Psoas muscle (tissue), 8 donors: ENCODE measurements around the gene PSEN2. TPM values are rescaled to one million over a fixed set of nuclear protein-coding genes. Genes with fewer than 3 reads are reported as not detected.
A peak's percentile ranks its signal among the peaks of the same experiment; 100 is the strongest.

Source experiments
- ATAC-seq, 4 donors: fragments of 200-7000 bp; cut with Tn5 transposase; one replicate each; pipeline ENCODE4 v1.9.1; 2020; ENCODE audit warnings: moderate library complexity in 3 of 4, mild to moderate bottlenecking in 2 of 4
- DNase-seq, 2 donors: peaks; one replicate each; pipeline ENCODE4 v3.0.0-alpha.2; 2020
- H3K27ac ChIP-seq: fragments of 200-600 bp; one replicate; pipeline ENCODE4 v1.8.0; 2022
- H3K27me3 ChIP-seq, 3 donors: fragments of 200-600 bp in 1 of 3; one replicate each; pipeline versions ENCODE4 v1.6.1 to v1.8.0; 2013 to 2022; ENCODE audit warnings: low read length in 2 of 3, mild to moderate bottlenecking in 2 of 3, moderate library complexity in 1 of 3; ENCODE audit not compliant: insufficient read depth in 3 of 3
- H3K36me3 ChIP-seq, 2 donors: fragments of 200-600 bp in 1 of 2; one replicate each; pipeline versions ENCODE4 v1.6.1 to v1.8.0; 2013 to 2022; ENCODE audit warnings: low read depth in 1 of 2, mild to moderate bottlenecking in 1 of 2, moderate library complexity in 1 of 2; ENCODE audit not compliant: insufficient read depth in 1 of 2
- H3K4me1 ChIP-seq: fragments of 200-600 bp; one replicate; pipeline ENCODE4 v1.8.0; 2022
- H3K4me3 ChIP-seq: fragments of 200-600 bp; one replicate; pipeline ENCODE4 v1.8.0; 2022; ENCODE audit warnings: mild to moderate bottlenecking
- H3K9me3 ChIP-seq: fragments of 200-600 bp; one replicate; pipeline ENCODE4 v1.8.0; 2022
- WGBS, 3 donors: extraction: QIAGEN DNeasy Blood & Tissue Kit; methylation state at CpG; one replicate each; pipeline versions ENCODE4 v1.1.6 to v1.1.7; 2013; 5-methylcytosine and 5-hydroxymethylcytosine counted together
- intact Hi-C, 2 donors: fragments of 100-400 bp; cut with DNase I; formaldehyde crosslinking; loops; one replicate each; pipeline versions ENCODE4 v1.11.0 to v1.14.2; 2022
- polyA plus RNA-seq, 3 donors: library from polyadenylated mRNA; stranded (reverse); fragments of 200-250 nt; gene quantifications; one replicate each; pipeline ENCODE4 v1.2.3, GENCODE V29; 2013
- total RNA-seq, 4 donors: library from RNA; stranded (reverse); fragmentation: NEBNext Ultra II Directional in 2 of 4; extraction: Animal tissue kit (Norgen Biotek cat#: 25700) in 2 of 4; gene quantifications; one replicate each; pipeline versions ENCODE4 v1.2.1 to v1.2.4, GENCODE V29; 2021 to 2023
- TF ChIP-seq, protein P1 (sequence below): fragments of 200-600 bp; IDR thresholded peaks from one replicate; pipeline ENCODE4 v1.8.0; 2022; ENCODE audit warnings: antibody characterized with exemption
- donor health status: healthy with polysubstance abuse.
- donor health status: DM: no; HTN: no; CAD: no; lungs with moderate emphysema.
- donor health status: Bipolar disorder and iron deficiency.
- donor health status: healthy.
- donor health status: DM: yes; HTN: yes; CAD: no.
- donor health status: DM: no; HTN: no; CAD: no.
- donor health status: DM: no; HTN: no; CAD: no.
- donor health status: DM: yes; HTN: yes; CAD: no.

PSEN2 gene
- total and polyA plus RNA-seq, 7 donors, result 15.5 to 31.5 (median 26.9) TPM

DNA sequence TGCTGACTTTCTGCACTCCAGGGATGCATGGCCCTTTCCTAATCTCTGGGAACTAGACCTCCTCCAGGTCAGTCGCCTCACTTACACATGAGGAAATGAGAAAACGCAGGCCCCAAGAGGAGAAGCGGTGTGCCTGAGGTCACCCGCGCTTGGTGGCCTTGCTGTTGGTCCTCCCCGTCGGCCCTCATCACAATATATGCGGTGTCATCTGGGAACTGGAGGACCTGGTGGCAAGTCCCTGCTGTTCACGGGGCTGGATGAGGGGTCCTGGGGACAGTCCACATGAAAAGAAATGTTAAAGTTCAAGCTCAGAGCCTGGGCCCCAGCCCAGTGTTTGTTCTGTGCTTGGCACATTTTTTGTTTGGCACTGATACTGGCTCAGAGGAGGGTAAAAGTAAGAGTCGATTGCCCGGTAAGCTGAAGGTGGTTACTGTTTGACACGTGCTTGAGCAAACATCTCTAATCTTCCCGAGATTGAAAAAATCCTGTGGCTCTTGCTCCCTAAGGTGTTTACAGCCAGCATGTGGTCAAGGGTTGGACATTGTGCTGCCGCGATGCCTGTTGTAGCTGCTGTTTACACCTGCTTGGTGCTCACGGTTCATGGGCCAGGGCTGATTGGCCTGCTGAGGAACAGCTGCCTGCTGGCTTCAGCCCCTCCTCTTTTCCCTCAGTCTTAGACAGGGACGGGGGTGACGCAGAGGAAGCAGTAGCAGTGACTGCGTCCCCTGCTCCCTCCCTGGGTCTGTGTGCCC is 74.9 kb downstream of the PSEN2 start:
- H3K36me3 ChIP-seq, result peaks cover 0 to 18% of the 10 kb centered on the region in 2 donors
- TF ChIP-seq, protein P1, sequence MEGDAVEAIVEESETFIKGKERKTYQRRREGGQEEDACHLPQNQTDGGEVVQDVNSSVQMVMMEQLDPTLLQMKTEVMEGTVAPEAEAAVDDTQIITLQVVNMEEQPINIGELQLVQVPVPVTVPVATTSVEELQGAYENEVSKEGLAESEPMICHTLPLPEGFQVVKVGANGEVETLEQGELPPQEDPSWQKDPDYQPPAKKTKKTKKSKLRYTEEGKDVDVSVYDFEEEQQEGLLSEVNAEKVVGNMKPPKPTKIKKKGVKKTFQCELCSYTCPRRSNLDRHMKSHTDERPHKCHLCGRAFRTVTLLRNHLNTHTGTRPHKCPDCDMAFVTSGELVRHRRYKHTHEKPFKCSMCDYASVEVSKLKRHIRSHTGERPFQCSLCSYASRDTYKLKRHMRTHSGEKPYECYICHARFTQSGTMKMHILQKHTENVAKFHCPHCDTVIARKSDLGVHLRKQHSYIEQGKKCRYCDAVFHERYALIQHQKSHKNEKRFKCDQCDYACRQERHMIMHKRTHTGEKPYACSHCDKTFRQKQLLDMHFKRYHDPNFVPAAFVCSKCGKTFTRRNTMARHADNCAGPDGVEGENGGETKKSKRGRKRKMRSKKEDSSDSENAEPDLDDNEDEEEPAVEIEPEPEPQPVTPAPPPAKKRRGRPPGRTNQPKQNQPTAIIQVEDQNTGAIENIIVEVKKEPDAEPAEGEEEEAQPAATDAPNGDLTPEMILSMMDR, result no peak
- ATAC-seq, result peak; percentile 52 to 75 (median 65)
- H3K4me1 ChIP-seq, result peaks cover 61% of the 10 kb centered on the region
- WGBS, 3 donors, result 21 to 29% (median 22%) methylated on average over 19 of the region's 19 CpGs
- no peaks in the 10 kb centered on the region for H3K9me3 ChIP-seq
- no peaks in the 10 kb centered on the region for H3K27me3 ChIP-seq
- DNase-seq, result peak; percentile 55 to 83
- intact Hi-C loops, result loop anchor here in 1 of 2 donors (2.0 kb wide), 1 partner anchor 22 kb away; no protein-coding TSS in a partner anchor
- H3K4me3 ChIP-seq, result peak overlapping the region; percentile 79
- peak overlapping the region; percentile 97 for H3K27ac ChIP-seq

Other genes starting within 250 kb of the PSEN2 start
- gene ITPKB, start 131.3 kb upstream of the PSEN2 start, total RNA-seq, result 10 to 100 TPM in 3 of 4 donors, 1 to 10 TPM in 1; 7.7 to 14.1 (median 12.3) TPM
- gene ITPKB, start 131.3 kb upstream of the PSEN2 start, polyA plus RNA-seq, result 1 to 10 TPM; 3.9 to 8.9 (median 8.4) TPM
- gene COQ8A, start 69.7 kb downstream of the PSEN2 start, total RNA-seq, result 1,000 to 10,000 TPM in 1 of 4 donors, 100 to 1,000 TPM in 3; 574 to 1,432 (median 837) TPM
- gene COQ8A, start 69.7 kb downstream of the PSEN2 start, polyA plus RNA-seq, result 1,000 to 10,000 TPM in 1 of 3 donors, 100 to 1,000 TPM in 2; 134 to 1,231 (median 616) TPM